Epithelial cell of umbilical artery (primary cell): Measurements from ENCODE around the gene TMEM190. TPM values are rescaled to one million over a fixed set of nuclear protein-coding genes. Genes with fewer than 3 reads are reported as not detected.

Experiments
- total RNA-seq: library from RNA; depleted of rRNA; stranded (reverse); fragments of >200 nt; gene quantifications from 2 replicates; pipeline ENCODE4 v1.2.3, GENCODE V29; 2014

Gene TMEM190
- not detected in 2 replicates for total RNA-seq

GRCh38 chr19:55376241-55376933, at the start of gene TMEM190:
TMEM190 (plus strand) TSS chr19:55376826; CDS start chr19:55376854, 28 bp downstream.

DNA sequence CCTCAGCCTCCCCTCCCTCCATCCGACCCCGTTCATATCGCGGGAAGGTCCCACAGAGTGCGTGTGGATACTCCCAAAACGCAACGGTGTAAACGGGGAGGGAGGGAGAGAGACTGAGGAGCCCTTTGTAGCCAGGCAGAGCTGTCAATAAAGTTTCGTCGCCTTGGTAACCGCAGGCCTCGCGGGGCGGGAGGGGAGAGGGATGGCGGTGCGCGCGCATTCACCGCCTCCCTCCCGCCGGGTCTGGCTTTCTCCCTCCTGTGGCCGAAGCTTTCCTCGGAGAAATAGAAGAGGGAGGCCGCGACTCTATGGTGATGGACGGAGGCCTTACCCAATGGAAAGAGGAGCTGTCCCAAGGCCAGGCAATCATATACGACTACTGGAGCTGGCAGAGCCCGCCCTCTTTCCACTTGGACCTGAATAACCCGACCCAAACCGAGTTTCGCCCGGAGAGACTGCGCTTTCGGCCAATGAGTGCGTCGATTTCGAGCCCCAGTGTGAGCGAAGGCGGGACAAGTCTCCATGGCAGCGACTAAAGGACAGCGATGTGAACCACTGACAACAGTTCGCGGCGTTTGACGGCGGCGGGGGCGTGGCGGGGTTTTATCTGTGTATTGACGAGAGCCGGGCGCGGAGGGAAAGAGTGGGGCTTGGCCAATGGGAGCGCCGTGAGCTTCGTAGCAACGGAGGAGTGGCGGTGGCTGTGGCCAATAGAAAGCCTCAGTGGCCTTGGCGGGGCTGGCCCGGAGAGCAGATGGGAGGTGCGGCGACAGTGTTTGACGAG, 37.3 kb upstream of the TMEM190 start, which contains the start of gene KMT5C:
KMT5C (plus strand) TSS at position 772 of the 784 bp plus-strand sequence. CDS start 2,061 bp downstream, outside the sequence.

GRCh38 chr19:55354698-55355212, 21.9 kb upstream of the TMEM190 start, which contains the start of gene COX6B2:
COX6B2 (minus strand) TSS chr19:55354719; CDS start chr19:55354521, 198 bp downstream.

GRCh38 chr19:55362990-55363716, 13.5 kb upstream of the TMEM190 start, which contains the start of gene GARIN5B:
GARIN5B (minus strand) TSS chr19:55363260; CDS start chr19:55363066, 194 bp downstream.

DNA sequence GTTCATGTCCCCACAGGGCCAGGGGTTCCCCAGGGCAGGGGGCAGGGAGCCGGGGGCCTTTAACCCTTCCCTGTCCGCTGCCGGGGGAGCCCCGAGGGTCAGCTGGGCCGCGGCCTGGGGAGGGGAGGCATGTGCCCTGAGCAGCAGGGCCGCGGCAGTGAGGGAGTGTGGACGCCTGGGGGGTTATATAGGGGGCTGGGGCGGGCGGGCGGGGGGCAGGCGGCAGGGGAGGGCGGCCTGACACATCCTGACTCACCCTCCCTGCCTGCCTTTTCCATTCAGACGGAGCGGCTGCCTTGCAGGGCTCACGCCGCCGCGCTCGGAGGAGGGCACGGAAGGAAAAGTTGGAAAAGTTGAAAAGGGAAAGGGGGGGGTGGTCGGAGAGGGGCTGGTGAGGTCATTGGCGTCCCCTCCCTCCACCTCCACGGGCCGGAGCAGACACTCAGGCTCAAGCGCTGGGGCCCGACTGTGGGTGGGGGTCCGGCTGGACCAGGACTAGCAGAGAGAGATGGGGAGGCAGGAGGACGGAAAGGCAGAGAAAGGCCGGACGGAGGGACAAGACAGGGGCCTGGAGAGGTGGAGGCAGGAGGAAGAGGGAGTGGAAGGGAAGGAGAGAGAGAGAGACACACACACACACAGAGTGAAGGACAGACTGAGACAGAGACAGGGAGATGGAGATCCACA, 6.2 kb upstream of the TMEM190 start, which contains the start of gene IL11:
IL11 (minus strand) TSS at position 159 of the 684 bp plus-strand sequence; CDS start at position 6, 153 bp downstream.

GRCh38 chr19:55384131-55384919, 7.7 kb downstream of the TMEM190 start, which contains the start of gene TMEM238:
TMEM238 (minus strand) TSS chr19:55384292; CDS start chr19:55384259, 33 bp downstream.

GRCh38 chr19:55385724-55386492, 9.3 kb downstream of the TMEM190 start, which contains the start of gene RPL28:
RPL28 (plus strand) TSS chr19:55385932; CDS start chr19:55386358, 426 bp downstream.

DNA sequence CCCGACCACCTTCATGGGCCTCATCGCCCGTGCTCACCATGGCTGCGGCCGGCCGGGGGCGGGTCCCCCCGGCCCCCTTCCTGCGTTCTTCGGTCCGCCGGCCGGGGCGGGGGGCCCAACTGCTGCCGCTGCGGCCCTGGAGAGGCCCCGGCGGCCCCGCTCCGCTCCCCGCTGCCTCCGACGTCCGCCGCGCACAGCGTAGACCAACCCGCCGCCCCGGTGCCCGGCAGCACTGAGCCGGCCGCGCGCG, 30.8 kb downstream of the TMEM190 start, which contains the start of gene UBE2S:
UBE2S (minus strand) TSS at position 239 of the 250 bp plus-strand sequence; CDS start at position 40, 199 bp downstream.

Other genes with a start within 250 kb of the TMEM190 start
- gene TNNT1, start 227.6 kb upstream of the TMEM190 start, total RNA-seq: 0.65 and 1.4 TPM in 2 replicates
- not detected in 2 replicates for gene TNNI3, start 219.1 kb upstream of the TMEM190 start, total RNA-seq
- gene DNAAF3, start 210.2 kb upstream of the TMEM190 start, total RNA-seq: 0.32 and 0.76 TPM in 2 replicates
- gene SYT5, start 196.5 kb upstream of the TMEM190 start, total RNA-seq: not detected in 2 replicates
- 0.32 and 3.5 TPM in 2 replicates for gene PTPRH, start 167.3 kb upstream of the TMEM190 start, total RNA-seq
- gene TMEM86B, start 148.1 kb upstream of the TMEM190 start, total RNA-seq: 0.32 and 0.91 TPM in 2 replicates
- 20.1 and 22.3 TPM in 2 replicates for gene PPP6R1, start 117.8 kb upstream of the TMEM190 start, total RNA-seq
- 29.6 and 38.0 TPM in 2 replicates for gene HSPBP1, start 96.7 kb upstream of the TMEM190 start, total RNA-seq
- 0.61 and 0.65 TPM in 2 replicates for gene BRSK1, start 92.8 kb upstream of the TMEM190 start, total RNA-seq
- gene TMEM150B, start 51.5 kb upstream of the TMEM190 start, total RNA-seq: not detected in 2 replicates
- gene KMT5C, start 37.0 kb upstream of the TMEM190 start, total RNA-seq: 3.9 and 4.7 TPM in 2 replicates
- gene COX6B2, start 22.1 kb upstream of the TMEM190 start, total RNA-seq: under 0.01 TPM in 1 of 2 replicates, not detected in the other
- gene GARIN5B, start 13.6 kb upstream of the TMEM190 start, total RNA-seq: not detected in 2 replicates
- gene IL11, start 6.4 kb upstream of the TMEM190 start, total RNA-seq: 0.46 and 2.6 TPM in 2 replicates
- 0.65 TPM in 1 of 2 replicates, not detected in the other for gene TMEM238, start 7.5 kb downstream of the TMEM190 start, total RNA-seq
- gene RPL28, start 9.1 kb downstream of the TMEM190 start, total RNA-seq: 112 and 274 TPM in 2 replicates
- gene UBE2S, start 31.0 kb downstream of the TMEM190 start, total RNA-seq: 168 and 599 TPM in 2 replicates
- gene SHISA7, start 66.5 kb downstream of the TMEM190 start, total RNA-seq: not detected in 2 replicates
- gene ISOC2, start 84.8 kb downstream of the TMEM190 start, total RNA-seq: 50.6 and 74.1 TPM in 2 replicates
- not detected in 2 replicates for gene C19orf85, start 87.9 kb downstream of the TMEM190 start, total RNA-seq
- 0.30 and 2.6 TPM in 2 replicates for gene ZNF628, start 99.8 kb downstream of the TMEM190 start, total RNA-seq
- 11.7 and 18.2 TPM in 2 replicates for gene NAT14, start 108.4 kb downstream of the TMEM190 start, total RNA-seq
- 0.32 and 2.3 TPM in 2 replicates for gene SSC5D, start 111.6 kb downstream of the TMEM190 start, total RNA-seq
- gene SBK2, start 160.3 kb downstream of the TMEM190 start, total RNA-seq: not detected in 2 replicates
- gene SBK3, start 168.7 kb downstream of the TMEM190 start, total RNA-seq: 0.32 TPM in 1 of 2 replicates, not detected in the other
- gene ZNF579, start 204.0 kb downstream of the TMEM190 start, total RNA-seq: 3.2 TPM in 2 replicates
- 1.8 and 2.6 TPM in 2 replicates for gene FIZ1, start 222.7 kb downstream of the TMEM190 start, total RNA-seq
- 7.8 and 10.3 TPM in 2 replicates for gene ZNF524, start 223.5 kb downstream of the TMEM190 start, total RNA-seq
- gene ZNF865, start 228.8 kb downstream of the TMEM190 start, total RNA-seq: 0.61 and 0.65 TPM in 2 replicates
- gene ZNF784, start 247.7 kb downstream of the TMEM190 start, total RNA-seq: 3.6 and 3.8 TPM in 2 replicates